DMS79 (cell line): ENCODE data around the gene ATP6V0D1.

ENCODE experiments used
- DNase-seq: peaks from one replicate; lab custom pipeline; 2025; lab: John Stamatoyannopoulos, UW

ATP6V0D1 gene

DNA sequence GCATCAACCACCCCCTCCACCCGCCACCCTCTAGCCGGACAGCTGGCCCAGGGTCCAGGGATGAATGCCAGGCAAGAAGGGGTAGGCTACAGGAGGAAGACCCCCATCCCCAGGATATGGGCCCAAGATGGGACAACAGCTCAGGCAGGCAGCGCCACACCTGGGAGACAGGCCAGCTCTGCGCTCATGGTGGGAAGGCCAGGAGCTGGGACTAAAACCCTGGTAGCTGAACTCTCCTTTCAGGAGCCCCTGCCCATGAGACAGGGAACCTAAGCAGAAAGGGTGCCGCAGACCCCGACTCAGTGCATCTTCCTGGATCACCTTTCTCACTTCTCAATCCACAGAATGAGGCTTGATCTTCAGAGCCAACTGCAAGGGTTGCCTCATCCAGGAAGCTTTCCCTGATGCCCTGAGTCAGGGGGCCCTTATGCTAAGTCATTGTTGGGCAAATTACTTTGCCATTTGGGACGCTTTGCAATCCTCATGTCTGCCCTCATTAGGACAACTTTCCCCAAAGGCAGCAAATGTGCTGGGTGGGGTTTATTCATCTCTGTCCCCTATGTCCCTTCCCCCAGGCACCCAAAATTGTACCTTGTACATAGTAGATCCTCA lies 73.7 kb downstream of the ATP6V0D1 start:
- DNase-seq = no peak

DNA sequence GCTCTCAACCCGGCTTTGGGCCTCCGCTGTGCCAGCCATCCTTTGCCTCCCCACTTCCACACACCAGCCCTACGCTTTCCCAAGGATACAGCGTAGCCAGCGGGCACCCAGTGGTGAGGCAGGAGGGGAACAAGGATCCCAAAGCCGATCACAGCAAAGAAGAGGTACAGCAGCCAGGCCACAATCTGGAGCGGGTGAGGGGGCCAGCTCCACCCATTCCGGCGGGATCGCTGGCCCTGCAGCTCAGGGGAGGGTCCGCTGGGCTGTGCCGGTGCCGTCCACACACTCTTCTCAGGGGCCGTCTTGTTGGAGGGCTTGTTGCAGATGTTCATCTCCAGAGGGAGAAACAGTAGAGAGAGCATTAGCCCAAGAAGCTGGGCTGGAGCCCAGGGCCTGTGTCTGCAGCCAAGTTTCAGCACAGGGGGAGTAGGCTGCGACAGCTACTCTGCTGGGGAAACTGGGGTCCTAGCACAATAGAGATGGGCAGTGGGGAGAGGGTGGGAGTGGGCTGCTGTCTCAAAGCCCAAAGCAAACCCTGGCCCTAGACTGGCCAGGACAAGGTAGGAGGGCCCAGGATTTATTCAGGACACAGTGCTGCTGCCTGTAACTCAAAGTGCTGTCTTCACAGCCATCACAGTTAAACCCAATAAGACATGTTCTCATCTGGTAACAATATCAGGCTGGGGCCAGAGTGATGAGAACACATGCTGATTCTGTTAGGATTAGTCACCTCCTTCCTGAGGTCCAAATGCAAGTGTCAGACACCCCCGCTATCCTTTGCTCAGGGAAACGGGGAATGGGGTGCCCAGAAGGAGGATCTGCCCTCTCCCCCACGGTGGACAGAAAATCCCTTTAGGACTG lies 74.6 kb downstream of the ATP6V0D1 start:
- DNase-seq = no peak

DNA sequence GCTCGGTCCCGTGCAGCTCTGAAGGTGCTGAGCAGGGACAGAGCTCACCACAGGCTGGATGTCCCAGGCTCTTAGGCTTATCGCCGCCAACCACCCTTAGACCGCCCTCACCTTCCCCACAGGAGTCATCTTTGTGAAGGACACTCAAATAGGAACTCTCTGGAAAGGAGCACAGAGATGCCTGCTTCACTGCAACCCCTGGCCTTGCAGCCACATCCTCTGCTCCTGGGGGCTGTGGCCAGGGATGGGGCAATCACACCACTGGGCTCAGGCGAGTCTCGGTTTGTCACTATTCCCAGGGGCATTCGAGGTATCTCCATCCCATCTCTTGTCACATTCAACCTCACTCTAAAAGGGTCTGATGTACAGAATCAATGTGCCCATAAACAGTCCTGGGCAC lies 75.6 kb downstream of the ATP6V0D1 start:
- no peak for DNase-seq

DNA sequence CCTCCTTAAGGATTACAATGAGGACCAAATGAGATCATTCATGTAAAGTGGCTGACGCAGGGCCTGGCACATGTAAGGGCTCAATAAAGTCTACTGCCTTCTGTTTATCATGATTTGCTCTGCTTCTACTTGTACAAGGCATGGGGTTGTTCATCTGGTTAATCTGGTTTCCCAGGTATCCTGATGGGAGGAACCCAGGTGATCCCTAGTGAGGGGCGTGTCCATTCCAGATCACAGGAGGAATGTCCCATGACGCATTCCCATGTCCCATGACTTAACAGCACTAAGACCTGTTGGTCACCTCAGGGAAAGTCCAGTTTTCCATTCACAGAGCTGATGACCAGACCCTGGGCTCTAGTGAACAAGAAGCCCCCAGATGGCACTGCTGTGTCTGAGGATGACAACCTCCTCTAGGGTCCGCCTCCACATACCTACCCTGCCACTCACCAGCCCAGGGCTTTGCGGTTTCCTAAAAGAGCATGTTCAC lies 76.2 kb downstream of the ATP6V0D1 start:
- DNase-seq = peak; percentile 12

DNA sequence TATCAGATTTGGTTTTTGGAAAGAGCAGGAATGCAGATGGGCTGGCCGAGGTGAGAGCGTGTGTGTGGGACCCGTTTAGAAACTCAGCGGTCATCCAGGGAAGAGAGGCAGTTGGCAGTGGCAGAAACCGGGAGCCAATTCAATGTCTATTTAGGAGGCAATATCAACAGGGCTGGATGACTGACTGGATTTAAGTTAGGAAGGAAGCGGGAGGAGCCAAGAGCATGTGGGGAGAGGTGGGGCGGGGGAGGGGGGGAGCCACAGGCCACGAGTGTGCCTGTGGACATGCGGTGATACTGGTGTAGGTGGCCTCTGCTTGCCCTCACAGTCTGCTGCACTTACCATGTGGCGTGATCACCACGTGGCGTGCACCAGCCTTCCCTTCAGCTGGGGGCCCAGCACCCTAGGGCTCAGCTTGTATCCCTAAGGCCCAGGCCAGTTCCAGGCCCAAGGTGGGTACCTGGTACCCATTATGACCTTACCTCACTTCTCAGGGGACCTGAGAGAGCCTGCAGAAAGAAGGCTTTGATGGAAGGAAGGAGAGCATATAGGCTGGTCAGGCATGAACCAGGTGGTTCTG lies 76.9 kb downstream of the ATP6V0D1 start:
- DNase-seq = no peak

DNA sequence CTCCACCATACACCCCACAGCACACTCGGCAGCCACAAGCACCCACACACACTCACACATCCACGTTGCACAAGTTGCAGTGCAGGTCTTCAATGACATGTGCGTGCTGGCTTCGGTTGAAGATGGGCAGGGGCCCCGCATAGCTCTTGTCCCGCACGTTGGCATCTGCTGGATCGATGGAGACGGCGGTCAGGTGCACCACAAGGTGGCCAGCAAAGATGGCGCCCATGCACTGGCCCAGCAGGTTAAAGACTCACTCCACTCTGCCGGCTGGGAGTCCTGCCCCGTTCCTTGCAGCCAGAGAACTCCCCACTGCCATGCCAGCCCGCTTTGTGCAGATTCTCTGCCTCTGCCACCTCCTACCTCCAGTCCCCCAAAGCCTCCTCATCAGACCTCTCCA lies 80.1 kb downstream of the ATP6V0D1 start:
- no peak for DNase-seq

DNA sequence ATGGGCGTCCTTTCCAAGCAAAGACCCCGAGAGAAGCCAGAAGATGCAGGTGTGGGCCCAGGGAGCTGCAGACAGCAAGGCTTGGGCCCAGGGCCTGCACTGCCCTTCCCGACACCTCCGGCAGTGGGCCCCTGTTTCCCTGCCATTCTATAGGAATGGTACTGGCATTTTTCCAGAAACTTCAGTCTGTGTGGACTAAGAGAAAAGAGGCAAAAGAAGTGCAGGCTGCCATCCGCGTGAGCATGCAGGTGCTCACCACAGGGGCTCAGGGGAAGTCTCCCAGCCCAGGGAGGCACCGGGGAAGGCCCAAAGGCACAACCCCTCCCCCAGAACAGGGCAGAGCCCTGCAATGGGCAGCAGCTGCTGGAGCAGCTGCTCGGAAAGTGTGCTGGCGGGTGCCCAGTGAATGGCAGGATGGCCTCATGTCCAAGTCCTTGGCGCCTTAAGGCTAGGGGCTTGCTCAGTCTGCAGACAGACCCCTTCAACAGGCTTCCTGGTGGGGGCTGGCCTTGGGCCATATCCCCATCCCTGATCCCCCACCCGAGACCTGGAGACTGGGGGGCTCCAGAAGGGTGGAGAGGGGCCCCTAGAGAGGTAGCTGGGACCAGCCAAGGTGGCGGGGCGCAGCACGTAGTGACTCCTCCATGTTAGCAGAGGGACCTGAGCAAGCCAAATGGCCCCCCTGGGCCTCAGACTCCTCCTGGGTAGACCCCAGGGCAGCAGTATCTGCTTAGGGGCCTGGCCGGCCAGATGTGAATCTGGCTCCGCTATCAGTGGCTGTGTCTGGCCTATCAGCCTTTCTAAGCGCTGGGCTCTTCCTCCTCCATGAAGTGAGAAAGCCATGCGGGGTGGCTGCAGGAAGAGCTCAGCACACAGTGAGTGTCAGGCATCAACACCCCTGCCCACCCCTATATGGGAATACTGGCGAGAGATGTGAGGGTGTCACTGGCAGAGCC lies 80.9 kb downstream of the ATP6V0D1 start:
- DNase-seq = no peak

DNA sequence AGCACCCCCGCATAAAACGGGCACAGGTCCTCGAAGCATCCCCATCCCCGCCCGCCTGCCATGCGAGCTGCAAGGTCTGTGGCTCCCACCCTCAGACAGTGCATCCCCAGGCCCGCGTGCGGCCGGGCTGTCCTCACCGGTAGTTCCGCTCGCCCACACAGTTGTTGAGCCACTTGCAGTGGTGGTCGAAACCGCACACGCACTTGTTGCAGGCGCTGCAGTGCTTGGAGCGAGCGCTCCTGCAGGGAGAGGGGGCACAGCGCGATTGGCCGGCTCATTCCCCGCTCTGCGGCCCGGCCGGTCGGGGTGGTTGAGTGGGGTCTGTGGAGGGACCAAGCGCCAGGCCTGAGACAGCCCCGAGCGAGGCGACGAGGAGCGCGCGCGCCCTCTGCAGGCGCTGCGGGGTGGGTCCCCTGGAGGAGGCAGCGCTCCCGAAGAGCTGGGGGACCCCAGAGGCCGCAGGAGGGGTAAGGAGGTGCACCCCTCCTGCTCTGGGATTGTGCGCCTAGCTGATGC lies 81.7 kb downstream of the ATP6V0D1 start:
- no peak for DNase-seq

DNA sequence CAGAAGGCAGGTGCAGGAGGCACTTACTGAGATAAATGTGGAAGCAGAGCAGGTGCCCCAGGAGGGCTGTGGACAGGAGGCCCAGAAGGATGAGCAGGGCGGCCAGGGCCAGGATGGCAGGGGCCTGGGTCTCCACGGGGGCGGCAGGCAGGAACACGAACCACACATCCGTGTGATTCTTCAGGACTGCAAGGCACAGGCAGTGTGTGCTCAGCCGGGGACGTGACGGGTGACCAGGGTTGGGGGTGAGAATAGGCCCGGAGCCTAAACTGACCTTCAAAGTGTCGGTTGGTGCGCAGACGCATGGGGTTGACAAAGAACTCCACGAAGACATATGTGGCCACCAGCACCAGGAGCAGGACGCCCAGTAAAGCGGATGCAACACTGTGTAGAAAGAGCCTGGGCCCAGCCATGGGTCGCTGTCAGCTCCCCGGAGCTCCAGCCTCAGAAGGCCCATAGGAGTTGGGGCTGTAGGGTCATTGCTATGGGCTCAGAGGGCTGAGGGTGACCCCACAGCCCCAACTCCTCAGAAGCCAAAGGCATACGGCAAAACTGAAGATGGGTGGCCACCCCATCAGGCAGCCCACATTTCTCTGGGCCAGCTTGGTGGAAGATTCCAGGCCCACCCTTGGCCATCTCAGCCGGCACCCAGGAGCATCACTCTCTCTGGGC lies 82.3 kb downstream of the ATP6V0D1 start:
- no peak for DNase-seq

DNA sequence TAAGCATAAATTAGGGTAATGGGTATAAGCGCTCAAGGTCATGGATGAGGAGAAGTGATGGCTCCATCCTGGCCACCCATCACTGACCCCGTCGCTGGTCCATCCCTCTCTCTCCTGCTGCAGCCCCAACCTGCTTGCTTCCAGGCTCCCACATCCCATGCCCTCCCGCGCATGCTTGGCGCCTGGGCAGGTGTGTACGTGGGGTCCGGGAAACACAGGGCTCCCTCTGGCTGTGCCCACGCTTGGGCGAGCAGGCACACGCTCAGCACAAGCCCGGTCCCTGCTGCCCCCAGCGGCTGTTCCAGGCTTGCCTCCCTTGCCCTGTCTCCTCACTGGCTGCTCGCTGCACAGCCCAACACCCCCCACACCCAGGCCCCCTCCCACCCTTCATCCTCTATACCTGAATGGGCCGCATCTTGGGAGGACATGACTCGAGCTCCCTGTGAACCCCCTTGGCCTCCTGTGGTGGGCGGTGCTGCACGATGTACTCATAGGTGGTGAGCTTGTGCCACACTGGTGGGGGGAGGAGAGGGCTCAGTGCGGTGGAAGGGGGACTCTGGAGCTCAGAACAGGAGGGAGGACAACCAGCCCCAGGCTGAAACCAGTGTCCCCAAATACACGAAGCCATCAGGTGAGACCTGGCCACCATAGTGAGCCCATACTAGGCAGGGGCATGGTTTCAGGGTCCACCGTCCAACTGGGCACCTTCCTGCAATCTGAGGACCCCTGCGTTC lies 83.0 kb downstream of the ATP6V0D1 start:
- DNase-seq = no peak

DNA sequence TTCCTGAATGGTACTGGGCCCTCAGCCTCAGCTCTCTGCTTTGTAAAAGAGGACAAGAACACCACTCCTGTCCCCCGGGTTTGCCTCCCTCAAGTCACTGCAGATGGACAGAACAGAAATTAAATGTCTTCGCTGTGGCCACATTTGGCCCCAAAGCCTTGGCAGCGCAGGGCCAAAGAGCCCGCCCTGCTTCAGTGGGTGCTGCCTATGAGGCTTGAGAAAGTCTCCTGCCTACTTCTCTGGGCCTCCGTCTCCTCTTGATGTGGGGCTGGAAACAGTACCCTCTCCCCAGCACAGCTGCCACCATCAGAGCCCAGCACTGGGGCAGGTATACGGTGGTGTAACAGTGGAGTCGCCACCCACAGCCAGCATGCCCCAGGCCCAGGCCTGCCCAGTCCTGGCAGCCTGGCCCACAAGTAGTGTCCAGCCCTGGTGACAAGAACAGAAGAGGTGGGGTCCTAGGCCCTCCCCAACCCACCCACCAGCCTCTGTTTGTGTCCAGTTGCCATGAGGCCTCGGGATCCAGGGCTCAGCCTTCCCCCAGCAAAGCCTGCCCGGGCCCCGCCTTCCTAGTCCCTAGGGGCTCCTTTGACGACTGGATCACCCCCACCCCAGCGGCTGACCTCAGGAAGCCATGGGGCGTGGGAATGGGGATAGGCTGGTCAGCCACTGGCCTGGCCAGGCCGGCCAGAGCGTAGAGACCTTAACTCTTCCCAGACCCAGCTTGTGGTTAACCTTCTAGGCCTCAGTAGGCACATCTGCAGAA lies 83.7 kb downstream of the ATP6V0D1 start:
- no peak for DNase-seq

DNA sequence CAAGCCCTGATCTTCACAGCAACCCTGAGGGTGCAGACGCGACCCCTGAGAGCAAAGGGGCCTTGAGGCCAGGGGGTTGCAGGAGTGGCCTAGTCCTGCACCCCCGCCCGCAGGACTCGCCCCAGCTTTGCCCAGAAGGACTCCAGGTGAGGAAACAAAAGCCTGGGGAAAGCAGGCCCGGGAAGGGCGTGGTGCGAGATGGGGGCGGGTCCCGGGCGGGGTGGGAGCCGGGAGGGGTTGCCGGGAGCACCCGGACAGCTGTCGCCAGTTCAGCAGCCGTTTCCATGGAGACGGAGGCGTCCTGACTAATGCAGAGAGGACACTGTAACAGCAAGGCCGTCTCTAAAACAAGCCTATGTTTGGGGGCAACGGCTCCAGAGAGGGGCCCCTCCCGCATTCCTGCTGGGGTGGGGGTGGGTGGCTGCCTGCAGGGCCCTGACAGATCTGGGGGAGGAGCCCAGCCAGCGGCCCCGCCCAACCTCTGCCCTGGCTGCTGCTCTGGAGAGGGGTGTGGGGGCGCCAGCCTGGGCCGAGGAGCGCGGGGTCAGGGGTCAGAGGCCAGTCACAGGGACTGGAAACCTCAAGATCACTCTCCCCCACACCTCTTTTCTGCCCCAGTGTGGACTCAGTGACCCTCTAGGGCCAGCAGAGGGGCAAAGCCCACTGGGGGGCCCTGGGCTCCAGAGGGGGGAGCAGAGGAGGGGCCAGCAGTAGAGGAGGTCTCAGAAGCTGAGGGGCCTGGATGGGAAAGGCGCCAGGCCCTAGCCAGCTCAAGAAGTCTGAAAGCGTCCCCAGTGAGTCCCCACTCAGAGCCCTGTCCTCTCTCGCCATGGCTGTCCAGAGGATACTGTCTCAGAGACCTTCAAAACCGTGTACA lies 84.6 kb downstream of the ATP6V0D1 start:
- peak; percentile 73 for DNase-seq

DNA sequence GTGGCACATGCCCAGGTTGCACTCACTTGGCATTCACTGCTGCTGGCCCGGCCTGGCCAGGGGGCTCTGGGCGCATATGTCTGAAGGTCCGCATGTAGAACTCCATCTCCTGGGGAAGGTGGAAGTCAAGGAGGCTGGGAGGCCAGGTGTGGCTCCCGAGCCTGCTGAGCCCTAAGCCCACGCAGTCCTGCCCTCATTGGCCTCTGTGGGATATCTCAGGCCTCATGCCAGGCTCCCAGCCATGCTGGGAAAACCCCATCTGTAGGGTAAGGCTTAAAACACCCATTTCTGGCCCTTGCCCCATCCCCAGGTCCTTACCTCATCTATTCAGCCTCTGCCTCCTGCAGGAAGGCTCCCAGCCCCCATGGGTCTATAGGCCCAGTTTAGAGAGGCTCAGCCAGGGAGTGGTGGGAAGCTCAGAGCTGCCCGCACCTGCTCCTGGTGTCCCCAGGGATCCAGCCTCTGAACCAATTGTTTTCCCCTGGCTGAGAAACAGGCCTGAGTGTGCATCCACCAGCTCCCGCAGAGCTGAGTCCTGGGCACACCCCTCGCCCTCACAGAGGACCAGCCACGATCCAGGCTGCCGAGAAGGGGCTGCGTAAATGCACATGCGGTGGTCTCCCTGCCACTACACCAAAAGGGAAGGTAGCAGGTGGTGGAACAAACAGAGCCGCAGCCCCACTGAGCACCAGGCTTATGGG lies 85.3 kb downstream of the ATP6V0D1 start:
- peak; percentile 74 for DNase-seq

DNA sequence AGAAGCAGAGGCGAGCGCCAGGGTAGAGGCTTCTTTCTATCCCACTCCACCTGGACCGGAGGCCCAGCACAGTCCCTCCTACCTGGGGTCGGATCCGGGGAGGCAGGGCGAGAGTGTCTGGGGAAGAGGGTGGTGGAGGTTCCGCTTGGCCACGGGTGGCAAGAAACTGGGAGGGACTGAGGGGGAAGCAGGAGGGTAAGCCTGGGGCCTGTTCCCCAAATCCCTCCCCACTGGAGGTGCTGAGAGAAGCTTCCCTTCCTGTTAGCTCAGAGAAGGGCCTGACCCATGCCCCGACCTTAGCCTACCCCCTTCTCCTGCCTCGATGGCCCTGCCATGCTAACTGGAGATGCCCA lies 85.9 kb downstream of the ATP6V0D1 start:
- no peak for DNase-seq

DNA sequence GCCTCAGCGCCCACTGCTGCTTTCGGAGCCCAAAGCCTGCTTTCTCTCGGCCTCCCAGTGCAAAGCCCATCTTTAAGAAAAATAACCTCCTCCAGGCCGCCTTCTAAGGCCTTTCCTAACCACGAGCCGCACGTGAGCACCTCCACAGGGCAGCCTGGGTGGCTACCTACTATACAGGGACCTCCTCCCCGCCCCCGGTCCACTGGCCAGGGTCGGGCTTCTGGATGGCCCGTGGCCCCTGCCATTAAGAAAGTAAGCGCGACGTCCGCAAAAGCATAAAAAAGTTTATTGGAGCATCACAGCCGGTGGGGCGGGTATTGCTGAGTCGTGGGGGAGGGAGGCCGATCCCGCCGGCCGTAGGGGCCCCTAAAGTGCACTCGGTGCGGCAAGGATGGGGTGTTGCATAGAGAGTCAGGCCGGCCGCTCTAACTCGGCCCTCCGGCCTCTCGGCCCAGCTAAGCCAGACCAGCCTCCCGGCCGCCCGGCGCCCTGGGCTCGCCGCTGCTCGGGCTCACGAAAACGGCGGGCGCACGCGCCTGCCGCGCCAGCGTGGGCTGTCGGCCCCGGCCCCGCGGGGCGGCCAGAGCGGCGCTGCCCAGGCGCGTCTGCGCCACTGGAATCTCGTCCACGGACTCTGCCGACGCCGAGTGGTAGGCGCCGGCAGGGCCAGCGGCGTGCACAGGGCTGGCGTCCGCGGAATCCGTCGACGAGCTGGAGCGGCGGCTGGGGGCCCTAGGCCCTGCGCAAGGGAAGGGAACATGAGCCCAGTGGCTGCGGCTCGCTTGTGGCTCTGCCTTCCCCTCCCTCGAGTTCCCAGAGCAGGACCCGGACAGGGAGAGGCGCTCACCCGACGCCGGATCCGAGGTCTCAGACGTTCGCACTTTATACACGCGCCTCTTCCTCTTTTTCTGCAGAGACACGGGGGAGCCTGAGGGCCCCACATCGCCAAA lies 86.5 kb downstream of the ATP6V0D1 start:
- no peak for DNase-seq

DNA sequence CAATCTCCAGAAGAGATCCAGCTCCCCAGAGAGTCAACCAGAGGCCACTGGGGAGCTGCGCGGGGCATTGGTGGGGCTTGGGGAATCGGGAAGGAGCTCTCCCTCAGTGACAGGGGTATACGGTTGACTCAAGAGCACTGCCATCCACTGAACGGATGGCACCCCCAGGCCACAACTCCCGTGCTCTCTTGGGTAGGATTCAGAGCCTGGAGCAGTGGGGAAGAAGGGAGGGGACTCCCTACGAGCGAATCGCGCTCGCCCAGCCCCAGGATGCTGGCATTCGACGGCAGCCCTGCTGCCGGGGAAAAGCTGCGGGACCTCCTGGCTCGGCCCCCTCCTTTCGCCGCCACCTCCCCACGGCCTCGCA lies 87.2 kb downstream of the ATP6V0D1 start:
- no peak for DNase-seq
